Caco-2 (cell line): ENCODE measurements around the gene CD226. TPM values are rescaled to one million over a fixed set of nuclear protein-coding genes. Genes with fewer than 3 reads are reported as not detected.

Source experiments
- BruUV-seq: library from RNA; stranded (reverse); fragments of 400-500 nt; replicated peaks from 2 replicates; lab custom pipeline; 2021; lab: Mats Ljungman, UMichigan
- CTCF ChIA-PET: fragments of 300-600 bp; sonication (Branson Sonifier 250); formaldehyde crosslinking; loops from one replicate; lab custom pipeline; 2022; ENCODE audit warnings: antibody characterized with exemption; lab: Charles Lee
- POLR2A ChIA-PET: fragments of 300-600 bp; sonication (Branson Sonifier 250); formaldehyde crosslinking; loops from one replicate; lab custom pipeline; 2022; ENCODE audit warnings: antibody characterized with exemption; lab: Charles Lee
- DNase-seq, 2 experiments: peaks; one replicate each; pipeline versions ENCODE4 v3.0.0 to v3.0.0-alpha.2; 2020 to 2022
- H3K27me3 ChIP-seq: replicated peaks from 2 replicates; pipeline ENCODE4 v1.6.0; 2011; ENCODE audit warnings: low read length; ENCODE audit not compliant: control insufficient read depth, insufficient read depth
- H3K36me3 ChIP-seq: 2 replicates; pipeline ENCODE4 v1.5.1; 2011; ENCODE audit warnings: low read length; ENCODE audit not compliant: control insufficient read depth, insufficient read depth
- H3K4me1 ChIP-seq: fragments of 250-450 bp; sonication (Bioruptor Pico); 2 replicates; pipeline ENCODE4 v1.5.1; 2020; ENCODE audit warnings: mild to moderate bottlenecking
- H3K4me3 ChIP-seq: 2 replicates; pipeline ENCODE4 v1.5.1; 2011; ENCODE audit warnings: low read depth, mild to moderate bottlenecking, control low read depth, low read length
- H3K9me3 ChIP-seq: fragments of 250-450 bp; sonication (Bioruptor Pico); 2 replicates; pipeline ENCODE4 v1.5.1; 2020; ENCODE audit warnings: mild to moderate bottlenecking, moderate library complexity
- H3K27ac Mint-ChIP-seq: one replicate; pipeline ENCODE4 v1.8.0; 2022; ENCODE audit warnings: mixed read lengths; ENCODE audit not compliant: unreplicated experiment
- H3K27me3 Mint-ChIP-seq: one replicate; pipeline ENCODE4 v1.8.0; 2022; ENCODE audit warnings: mixed read lengths; ENCODE audit not compliant: insufficient read depth, unreplicated experiment
- H3K36me3 Mint-ChIP-seq: one replicate; pipeline ENCODE4 v1.8.0; 2022; ENCODE audit warnings: mild to moderate bottlenecking, mixed read lengths; ENCODE audit not compliant: insufficient read depth, unreplicated experiment
- H3K4me1 Mint-ChIP-seq: one replicate; pipeline ENCODE4 v1.8.0; 2022; ENCODE audit warnings: low read depth, mixed read lengths; ENCODE audit not compliant: unreplicated experiment
- H3K4me3 Mint-ChIP-seq: one replicate; pipeline ENCODE4 v1.8.0; 2022; ENCODE audit warnings: mild to moderate bottlenecking, moderate library complexity, mixed read lengths; ENCODE audit not compliant: unreplicated experiment
- H3K9me3 Mint-ChIP-seq: one replicate; pipeline ENCODE4 v1.8.0; 2022; ENCODE audit warnings: mixed read lengths; ENCODE audit not compliant: unreplicated experiment
- intact Hi-C: fragments of 100-400 bp; cut with micrococcal nuclease; formaldehyde crosslinking; loops from one replicate; pipeline ENCODE4 v1.10.0; 2022; ENCODE audit not compliant: unreplicated experiment
- total RNA-seq: library from RNA; stranded (reverse); gene quantifications from 2 replicates; pipeline ENCODE4 v1.2.3, GENCODE V29; 2022
- TF ChIP-seq, protein P1 (sequence below), 2 experiments: fragments of 200-600 bp in 1 of 2; IDR thresholded peaks; 1 replicate in 1 of 2; 2 replicates in 1 of 2; pipeline versions ENCODE4 v1.5.1 to v1.8.0; 2011 to 2022; ENCODE audit warnings: antibody characterized with exemption in 1 of 2, control low read depth in 1 of 2, inconsistent platforms in 1 of 2, low read depth in 1 of 2, low read length in 1 of 2, mild to moderate bottlenecking in 1 of 2, moderate library complexity in 1 of 2; ENCODE audit not compliant: insufficient read depth in 1 of 2, severe bottlenecking in 1 of 2, unreplicated experiment in 1 of 2

Gene CD226
- total RNA-seq, 1 experiment from 2014 or later, result 0.02 TPM

DNA sequence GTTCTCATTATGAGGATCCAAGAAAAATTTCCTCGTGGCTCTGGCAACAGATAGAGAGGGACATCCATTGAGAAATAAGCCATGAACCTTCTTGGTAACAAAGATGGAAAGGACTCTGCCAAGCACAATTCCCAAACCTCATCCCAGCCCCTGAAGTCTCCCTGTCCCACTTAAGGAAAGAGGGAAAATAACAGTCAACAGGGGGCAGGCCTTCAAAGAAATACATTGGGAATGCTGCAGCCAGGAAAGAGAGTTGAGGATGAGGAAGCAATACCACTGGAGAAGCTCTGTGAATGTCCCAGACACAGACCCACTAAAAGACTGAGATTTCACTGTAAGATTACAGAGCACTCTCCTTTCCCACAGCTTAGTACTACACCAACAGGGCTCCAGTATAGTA, 93.2 kb downstream of the CD226 start:
- intact Hi-C loops, result no loop called here
- no peak for DNase-seq
- H3K36me3 ChIP-seq, result no peaks in the 10 kb centered on the region
- TF ChIP-seq, protein P1, sequence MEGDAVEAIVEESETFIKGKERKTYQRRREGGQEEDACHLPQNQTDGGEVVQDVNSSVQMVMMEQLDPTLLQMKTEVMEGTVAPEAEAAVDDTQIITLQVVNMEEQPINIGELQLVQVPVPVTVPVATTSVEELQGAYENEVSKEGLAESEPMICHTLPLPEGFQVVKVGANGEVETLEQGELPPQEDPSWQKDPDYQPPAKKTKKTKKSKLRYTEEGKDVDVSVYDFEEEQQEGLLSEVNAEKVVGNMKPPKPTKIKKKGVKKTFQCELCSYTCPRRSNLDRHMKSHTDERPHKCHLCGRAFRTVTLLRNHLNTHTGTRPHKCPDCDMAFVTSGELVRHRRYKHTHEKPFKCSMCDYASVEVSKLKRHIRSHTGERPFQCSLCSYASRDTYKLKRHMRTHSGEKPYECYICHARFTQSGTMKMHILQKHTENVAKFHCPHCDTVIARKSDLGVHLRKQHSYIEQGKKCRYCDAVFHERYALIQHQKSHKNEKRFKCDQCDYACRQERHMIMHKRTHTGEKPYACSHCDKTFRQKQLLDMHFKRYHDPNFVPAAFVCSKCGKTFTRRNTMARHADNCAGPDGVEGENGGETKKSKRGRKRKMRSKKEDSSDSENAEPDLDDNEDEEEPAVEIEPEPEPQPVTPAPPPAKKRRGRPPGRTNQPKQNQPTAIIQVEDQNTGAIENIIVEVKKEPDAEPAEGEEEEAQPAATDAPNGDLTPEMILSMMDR (IDR thresholded peaks at IDR 0.05; ENCODE audit: insufficient read depth in 1 of 2, low read depth in 1 of 2, low read length in 1 of 2, severe bottlenecking in 1 of 2, unreplicated experiment in 1 of 2), result no peak
- H3K9me3 ChIP-seq, result no peaks in the 10 kb centered on the region
- H3K4me3 ChIP-seq, result no peak overlapping the region
- Mint-ChIP-seq H3K9me3 (no peaks in the 10 kb centered on the region), H3K27ac (no peak overlapping the region), H3K4me3 (no peak overlapping the region), H3K36me3 (no peaks in the 10 kb centered on the region), H3K4me1 (no peaks in the 10 kb centered on the region), H3K27me3 (peaks cover 3% of the 10 kb centered on the region)
- no TSS peak for BruUV-seq
- CTCF ChIA-PET, result no interaction called here
- POLR2A ChIA-PET, result no interaction called here
- H3K27me3 ChIP-seq, result no peaks in the 10 kb centered on the region
- H3K4me1 ChIP-seq, result no peaks in the 10 kb centered on the region

DNA sequence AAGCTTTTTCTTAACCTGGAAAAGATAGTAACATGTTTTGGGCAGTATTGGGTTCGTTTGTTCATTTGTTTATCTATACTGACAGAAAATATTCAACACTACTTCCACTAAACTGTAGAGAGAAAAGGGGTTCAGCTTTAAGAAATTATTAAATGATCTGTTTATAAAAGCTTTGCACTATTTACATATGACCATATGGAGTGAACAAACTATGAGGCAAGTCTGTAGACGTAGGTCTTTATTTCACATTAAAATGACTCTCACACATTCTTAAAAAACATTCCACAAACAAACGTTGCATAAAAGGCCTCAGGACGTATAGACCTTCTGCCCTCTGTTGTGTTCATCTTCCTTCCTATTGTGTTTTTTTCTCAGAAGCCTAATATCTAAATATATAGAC, 94.6 kb downstream of the CD226 start:
- H3K27me3 Mint-ChIP-seq, result peaks cover 3% of the 10 kb centered on the region
- H3K9me3 Mint-ChIP-seq, result no peaks in the 10 kb centered on the region
- CTCF ChIA-PET, result no interaction called here
- Histone ChIP-seq H3K4me3 (no peak overlapping the region), H3K9me3 (no peaks in the 10 kb centered on the region), H3K4me1 (no peaks in the 10 kb centered on the region), H3K36me3 (no peaks in the 10 kb centered on the region), H3K27me3 (no peaks in the 10 kb centered on the region)
- H3K4me1 Mint-ChIP-seq, result no peaks in the 10 kb centered on the region
- H3K36me3 Mint-ChIP-seq, result no peaks in the 10 kb centered on the region
- no peak overlapping the region for H3K4me3 Mint-ChIP-seq
- TF ChIP-seq, protein P1 (IDR thresholded peaks at IDR 0.05; ENCODE audit: insufficient read depth in 1 of 2, low read depth in 1 of 2, low read length in 1 of 2, severe bottlenecking in 1 of 2, unreplicated experiment in 1 of 2), result no peak
- POLR2A ChIA-PET, result no interaction called here
- BruUV-seq, result no TSS peak
- no peak for DNase-seq
- H3K27ac Mint-ChIP-seq, result no peak overlapping the region
- intact Hi-C loops, result no loop called here

DNA sequence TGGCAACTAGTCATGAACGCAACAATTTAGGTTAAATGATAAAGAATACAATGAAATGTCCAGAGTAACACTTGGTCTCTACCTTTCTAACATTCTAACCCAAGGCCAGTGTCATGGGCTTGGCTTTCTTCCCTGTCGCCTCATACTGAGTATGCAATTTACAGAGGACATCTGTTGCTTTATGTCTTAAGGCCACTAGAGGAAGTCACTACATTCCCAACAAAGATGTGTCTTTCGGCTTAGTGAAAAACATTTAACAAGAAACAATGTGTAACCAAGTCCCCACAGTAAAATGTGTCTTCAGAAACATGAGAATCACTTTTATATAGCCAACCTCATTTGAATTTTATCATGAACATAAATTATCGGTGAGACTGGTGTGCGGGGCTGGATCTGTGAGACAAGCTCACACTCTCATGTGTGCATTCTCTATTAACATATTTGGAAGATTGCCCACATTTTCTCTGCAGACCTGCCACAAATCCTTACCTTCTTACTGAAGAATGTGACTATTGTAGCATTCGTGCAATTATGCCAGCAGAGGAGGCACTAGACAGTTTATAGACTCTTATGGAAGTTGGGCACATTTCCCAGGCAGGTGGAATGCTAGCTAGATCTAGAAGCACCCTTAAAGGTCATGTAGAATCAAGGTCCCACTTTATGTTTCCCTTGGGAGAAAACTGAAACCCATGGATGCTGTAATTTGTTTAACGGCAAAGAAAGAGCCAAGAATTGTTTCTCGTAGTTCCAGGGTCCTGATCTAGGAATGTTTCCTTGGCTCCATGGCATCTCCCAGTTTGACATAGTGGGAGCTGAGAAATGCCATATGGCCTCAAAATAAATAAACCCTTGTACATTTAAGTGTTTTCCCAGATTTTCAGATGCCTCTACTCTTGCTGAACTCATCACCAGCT, 101.8 kb downstream of the CD226 start:
- Histone ChIP-seq H3K9me3 (no peaks in the 10 kb centered on the region), H3K4me3 (no peak overlapping the region), H3K4me1 (no peaks in the 10 kb centered on the region), H3K27me3 (no peaks in the 10 kb centered on the region), H3K36me3 (no peaks in the 10 kb centered on the region)
- no TSS peak for BruUV-seq
- DNase-seq, result no peak
- Mint-ChIP-seq H3K4me1 (no peaks in the 10 kb centered on the region), H3K36me3 (no peaks in the 10 kb centered on the region), H3K27me3 (peaks cover 3% of the 10 kb centered on the region), H3K4me3 (no peak overlapping the region), H3K27ac (no peak overlapping the region), H3K9me3 (no peaks in the 10 kb centered on the region)
- CTCF ChIA-PET, result no interaction called here
- POLR2A ChIA-PET, result no interaction called here
- TF ChIP-seq, protein P1 (IDR thresholded peaks at IDR 0.05; ENCODE audit: insufficient read depth in 1 of 2, low read depth in 1 of 2, low read length in 1 of 2, severe bottlenecking in 1 of 2, unreplicated experiment in 1 of 2), result no peak
- intact Hi-C loops, result no loop called here
